ENCODE results near the gene ZNF423.

ZNF423 gene

GRCh38 chr16:49498666-49499413, 357.1 kb downstream of the ZNF423 start:
- no peak for DNase-seq

- no peak for DNase-seq
Observed at GRCh38 chr16:49498264-49498663, 357.6 kb downstream of the ZNF423 start.

DNA sequence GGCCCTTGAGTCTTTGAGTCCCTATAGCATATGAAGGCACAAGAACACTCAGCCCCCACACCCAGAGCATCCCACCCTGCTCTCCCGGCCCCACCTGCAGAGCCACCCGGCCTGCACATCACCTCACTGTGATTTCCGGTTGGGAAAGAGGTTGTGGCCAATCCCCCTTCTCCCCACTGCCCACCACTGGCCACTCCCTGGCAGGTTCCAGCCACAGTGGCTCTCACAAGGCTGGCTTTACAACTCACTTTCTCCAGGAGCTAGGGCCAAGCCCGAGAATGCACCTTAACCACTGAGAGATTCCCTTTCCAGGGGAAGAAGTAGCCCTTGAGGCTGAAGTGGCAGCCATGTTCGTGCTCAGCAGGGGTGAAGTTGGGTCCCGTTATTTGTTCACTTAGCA, 358.4 kb downstream of the ZNF423 start:
- DNase-seq = no peak

DNA sequence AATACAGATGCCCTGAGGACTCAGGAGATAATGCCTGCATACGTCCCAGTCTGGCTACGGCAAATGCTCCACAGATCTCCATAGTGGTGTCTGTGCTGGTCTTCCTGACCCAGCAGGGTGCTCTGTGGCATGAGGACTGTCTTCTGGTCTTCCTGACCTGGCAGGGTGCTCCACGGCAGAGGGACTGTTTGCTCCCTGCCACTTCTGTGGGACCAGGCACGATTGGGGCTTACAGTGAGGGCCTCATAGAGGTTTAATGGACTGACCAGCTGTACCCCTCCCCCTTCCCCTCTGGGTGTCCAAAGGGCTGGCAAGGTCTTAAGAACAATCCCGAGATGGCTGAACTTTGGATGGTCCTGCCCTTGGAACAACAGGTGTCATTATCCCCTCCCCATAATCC, 359.3 kb downstream of the ZNF423 start:
- no peak for DNase-seq

DNA sequence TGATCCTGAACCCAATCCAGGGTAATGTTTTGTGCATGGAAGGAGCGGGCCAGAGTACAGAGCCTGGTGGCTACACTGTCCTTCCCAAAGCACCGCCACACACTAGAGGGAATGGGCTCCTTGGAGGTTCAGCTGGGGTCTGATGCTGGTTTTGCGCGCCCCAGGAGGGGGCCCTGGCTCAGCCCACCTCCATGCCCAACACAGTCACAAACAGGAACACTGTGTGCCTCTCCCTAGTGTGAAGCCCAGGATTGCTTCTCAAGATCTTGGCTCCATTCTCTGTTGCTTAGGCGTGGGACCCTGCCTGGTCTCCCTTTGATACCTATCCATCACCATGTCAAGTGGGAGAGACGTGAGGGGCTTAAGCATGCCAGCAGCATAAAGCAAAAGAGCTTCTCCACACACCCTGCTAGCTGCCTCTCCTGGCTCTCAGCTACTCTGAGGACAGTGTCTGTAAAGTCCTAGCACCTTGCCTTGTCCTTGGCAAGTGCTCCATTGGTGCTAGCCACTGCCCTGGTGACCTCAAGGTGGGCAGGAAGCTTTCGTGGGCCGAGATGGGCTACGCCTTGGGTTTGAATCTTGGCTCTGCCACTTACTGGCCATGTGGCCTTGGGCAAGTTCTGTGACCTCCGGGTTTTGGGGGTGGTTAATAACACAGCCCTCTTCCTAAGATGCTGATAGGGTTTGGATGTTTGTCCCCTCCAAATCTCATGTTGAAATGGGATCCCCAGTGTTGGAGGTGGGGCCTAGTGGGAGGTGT, 360.1 kb downstream of the ZNF423 start:
- DNase-seq = no peak

- DNase-seq = no peak
Observed at GRCh38 chr16:49494891-49495566, 360.9 kb downstream of the ZNF423 start.

DNA sequence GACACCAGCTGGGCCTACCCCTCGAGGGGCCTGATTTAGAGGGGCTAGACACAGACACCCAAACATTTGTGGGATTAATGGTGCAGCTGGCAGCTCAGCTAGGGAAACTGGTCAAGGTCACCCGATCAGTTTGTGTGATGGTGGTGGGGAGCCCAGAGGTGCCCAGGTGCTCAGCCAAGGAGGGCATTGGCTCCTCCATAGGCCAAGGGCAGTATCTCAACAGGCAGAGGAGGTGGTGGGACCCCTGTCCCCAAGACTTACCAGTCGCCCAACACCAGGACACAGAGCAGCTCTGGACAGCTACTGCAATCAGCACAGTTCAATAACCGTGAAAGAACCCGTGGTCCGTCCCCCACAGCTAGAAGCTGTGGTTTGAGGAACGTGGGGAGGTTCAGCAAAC, 361.4 kb downstream of the ZNF423 start:
- no peak for DNase-seq

GRCh38 chr16:49493836-49494235, 362.1 kb downstream of the ZNF423 start:
- DNase-seq = no peak

- DNase-seq = no peak
Observed at GRCh38 chr16:49492896-49493626, 362.9 kb downstream of the ZNF423 start.

DNA sequence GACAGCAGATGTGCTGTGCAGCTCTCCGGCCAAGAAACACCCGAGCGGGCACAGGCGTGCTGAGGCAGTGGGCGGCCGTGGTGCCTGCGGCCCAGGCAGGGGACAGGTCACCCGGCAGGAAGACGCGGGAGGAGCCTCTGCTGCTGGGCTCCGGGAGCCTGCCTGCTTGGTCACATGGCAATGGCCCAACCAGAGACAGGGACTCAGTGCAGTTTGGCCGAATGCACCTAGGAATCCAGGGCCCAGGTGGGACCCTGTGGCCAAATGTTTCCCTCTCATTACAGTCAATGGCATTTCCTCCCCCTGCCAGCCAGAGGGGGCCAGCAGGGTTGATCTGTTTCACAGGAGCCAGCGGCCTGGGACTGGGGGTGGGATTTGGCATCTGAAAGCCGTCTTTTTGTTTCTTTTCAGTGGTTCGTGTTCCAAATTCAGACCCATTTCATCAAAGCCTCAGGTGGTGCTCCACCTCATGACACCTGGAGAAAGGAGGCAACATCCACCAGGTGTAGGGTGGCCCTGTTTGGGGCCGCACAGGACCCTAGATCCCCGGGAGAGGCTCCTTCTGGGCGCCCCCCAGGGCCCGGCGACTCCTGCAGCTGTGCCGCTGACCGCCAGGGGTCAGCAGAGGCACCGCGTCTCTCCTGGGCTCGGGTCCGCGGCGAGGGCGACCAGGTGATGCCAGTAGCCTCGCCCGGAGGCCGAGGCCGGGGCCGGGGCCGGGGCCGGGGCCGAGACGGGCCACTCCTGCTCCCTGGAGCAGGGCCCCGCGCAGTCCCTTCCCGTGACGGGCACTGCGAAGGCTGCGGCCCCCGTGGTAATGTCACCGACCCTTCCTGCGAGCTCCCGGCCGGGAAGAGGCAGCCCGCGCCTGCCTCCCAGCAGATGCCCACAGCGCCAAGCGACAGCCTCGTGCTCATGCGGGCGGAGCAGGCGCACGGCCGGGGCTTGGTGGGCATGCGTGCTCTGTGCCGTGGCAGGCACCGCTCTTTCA, 363.8 kb downstream of the ZNF423 start:
- DNase-seq = no peak

- DNase-seq = no peak
Observed at GRCh38 chr16:49491106-49491670, 364.7 kb downstream of the ZNF423 start.

- no peak for DNase-seq
Observed at GRCh38 chr16:49490321-49490705, 365.6 kb downstream of the ZNF423 start.

DNA sequence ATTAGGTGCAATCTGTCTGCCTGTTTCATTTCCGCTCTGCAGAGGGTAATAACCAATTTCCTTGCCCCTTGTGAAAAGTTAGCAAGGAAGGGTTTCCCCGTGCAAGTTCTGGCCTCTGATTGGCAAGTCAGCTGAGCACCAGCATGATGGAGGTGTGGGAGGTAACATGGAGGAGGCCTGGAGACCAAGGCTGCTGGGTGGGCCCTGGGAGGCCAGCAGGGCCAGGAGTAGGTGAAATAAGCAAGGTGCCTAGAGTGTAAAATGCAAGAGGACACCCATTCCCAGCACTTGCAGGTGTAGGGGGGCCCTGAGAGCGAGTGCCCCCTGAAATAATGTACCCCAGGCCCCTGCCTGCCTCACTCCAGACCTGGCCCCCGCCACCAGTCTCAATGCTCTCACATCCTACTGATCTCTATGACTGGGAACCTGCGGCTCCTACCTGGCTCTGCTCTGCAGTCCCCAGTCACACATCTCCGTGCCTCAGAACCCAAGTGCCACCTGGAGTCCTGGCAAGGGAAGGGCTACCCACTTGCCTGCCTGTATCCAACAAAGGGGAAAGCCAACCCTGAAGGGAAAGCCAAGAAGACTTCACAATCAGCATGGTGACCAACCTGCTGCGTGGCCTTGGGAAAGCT, 366.1 kb downstream of the ZNF423 start:
- no peak for DNase-seq

DNA sequence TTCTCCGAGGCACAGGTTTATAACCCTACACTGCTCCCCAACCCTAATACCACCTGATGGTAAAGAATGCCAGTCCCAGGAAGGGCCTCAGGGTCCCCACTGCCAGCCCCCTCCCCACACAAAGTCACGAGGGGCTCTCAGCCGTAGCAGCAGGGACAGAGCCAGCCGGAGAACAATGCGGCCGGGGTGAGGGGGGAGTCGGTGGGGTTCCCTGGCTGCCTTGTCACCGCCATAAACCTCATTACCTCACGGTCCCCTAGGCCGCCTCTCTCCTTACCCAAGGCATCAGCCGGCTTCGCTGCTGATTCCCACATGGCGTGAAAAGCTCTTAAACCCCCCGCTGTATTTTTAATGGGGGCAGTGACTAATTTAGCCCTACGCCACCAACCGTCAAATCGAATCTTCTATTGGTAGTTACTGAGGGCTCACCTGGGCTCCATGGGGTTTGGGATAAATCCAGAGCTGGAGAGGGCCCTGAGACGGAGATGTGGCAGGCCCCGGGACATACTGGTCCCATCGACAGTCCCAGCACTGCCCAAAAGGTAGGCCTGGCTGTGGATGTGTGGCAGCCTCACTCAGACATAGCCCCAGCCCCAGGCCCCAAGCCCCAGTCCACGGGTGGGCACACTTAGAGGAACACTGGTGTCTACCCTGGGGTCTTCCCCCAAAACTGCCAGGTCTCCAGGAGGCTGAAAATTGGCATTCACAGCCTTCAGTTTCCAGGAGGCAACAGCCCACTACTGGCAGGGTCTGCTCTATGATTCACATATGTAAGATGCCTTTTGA, 367.0 kb downstream of the ZNF423 start:
- DNase-seq = no peak

GRCh38 chr16:49488336-49488735, 367.6 kb downstream of the ZNF423 start:
- no peak for DNase-seq

DNA sequence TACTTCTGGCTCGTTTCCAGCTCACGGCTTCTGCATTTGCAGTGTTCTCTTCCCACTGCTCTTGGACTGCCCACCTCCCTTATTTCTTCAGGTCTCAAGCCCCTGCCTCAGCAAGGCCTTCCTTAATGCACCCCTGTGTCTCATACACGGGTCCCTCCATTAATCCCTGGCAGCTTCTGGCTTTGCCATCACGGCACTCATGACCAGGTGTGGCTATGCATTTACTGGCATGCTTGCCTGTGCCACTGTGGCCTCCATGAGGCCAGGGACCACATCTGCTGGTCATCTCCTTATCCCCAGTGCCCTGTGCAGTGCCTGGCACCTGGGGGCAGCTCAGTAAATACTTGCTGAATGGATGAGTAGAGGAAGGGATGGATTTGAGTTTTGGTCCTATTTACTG, 368.2 kb downstream of the ZNF423 start:
- DNase-seq = no peak

- DNase-seq = no peak
Observed at GRCh38 chr16:49486400-49486799, 369.5 kb downstream of the ZNF423 start.

GRCh38 chr16:49485663-49486062, 370.2 kb downstream of the ZNF423 start:
- DNase-seq = no peak

DNA sequence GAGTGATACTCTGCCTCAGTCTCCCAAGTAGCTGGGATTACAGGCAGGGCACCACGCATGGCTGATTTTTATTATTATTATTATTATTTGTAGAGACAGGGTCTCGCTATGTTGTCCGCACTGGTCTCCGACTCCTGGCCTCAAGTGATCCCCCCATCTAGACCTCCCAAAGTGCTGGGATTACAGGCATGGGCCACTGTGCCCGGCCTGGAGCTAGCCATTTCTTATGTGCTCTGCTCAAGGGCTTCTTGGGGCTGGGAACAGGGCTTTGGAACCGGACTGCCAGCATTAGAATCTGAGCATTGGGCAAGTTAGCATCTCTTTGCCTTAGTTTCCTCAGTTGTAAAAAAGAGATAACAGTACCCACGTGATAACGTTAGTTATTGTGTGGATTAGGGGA, 371.0 kb downstream of the ZNF423 start:
- no peak for DNase-seq

DNA sequence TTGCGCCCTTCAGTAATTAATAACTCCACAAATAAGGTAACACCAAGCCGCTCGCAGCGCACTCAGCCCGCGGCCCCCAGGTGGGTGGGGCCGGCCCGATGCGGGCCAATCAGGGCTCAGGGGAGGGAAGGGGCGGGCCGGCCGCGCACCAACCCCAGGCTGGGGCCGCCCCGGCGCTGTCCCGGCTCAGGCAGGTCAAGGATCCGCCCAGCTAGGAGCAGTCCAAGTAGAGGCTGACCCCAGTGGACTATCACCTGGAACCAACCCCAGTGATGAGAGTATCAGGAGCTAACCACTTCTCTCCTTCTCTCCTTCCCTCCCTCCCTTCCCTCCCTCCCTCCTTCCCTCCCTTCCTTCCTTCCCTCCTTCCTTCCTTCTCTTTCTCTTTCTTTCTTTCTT, 371.5 kb downstream of the ZNF423 start:
- DNase-seq = no peak
